Omental fat pad (tissue), 4 donors: ENCODE data around the gene ZBTB21. TPM values are rescaled to one million over a fixed set of nuclear protein-coding genes. Genes with fewer than 3 reads are reported as not detected.

Experiments
- ATAC-seq: fragments of 150-250 bp; one replicate; pipeline ENCODE4 v1.9.1; 2016; ENCODE audit warnings: mild to moderate bottlenecking, moderate library complexity; ENCODE audit not compliant: low FRiP score
- DNase-seq: peaks from one replicate; pipeline ENCODE4 v3.0.0-alpha.2; 2019; ENCODE audit warnings: low spot score
- total RNA-seq, 4 donors: library from RNA; depleted of rRNA; stranded (reverse); fragments of >200 nt; gene quantifications; one replicate each; pipeline ENCODE4 v1.1.0, GENCODE V29; 2016
- TF ChIP-seq, protein P1 (sequence below), 3 donors: fragments of 450-650 bp; IDR thresholded peaks; one replicate each; pipeline ENCODE4 v1.5.1; 2016 to 2017; ENCODE audit warnings: antibody characterized with exemption in 3 of 3, mild to moderate bottlenecking in 3 of 3, moderate library complexity in 2 of 3

Gene ZBTB21
- total RNA-seq, 4 donors from 2014 or later, result 11.6 to 27.8 (median 18.9) TPM

DNA sequence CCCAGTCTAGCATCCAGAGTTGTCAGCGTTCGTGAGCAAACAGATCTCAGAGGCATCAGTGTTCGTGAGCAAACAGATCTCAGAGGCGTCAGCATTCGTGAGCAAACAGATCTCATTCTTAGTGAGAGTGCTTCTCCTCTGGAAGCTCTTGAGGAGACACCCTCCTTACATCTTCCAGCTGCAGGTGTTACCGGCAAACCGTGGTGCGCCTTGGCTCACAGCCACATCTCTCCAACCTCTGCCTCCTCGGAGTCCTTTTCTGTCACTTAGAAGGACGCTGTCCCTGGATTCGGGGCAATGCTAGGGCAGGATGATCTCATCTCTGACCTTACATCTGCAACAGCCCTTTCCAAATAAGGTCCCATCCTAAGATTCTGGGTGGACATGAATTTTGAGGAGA lies 46.3 kb upstream of the ZBTB21 start:
- ATAC-seq (no peak), DNase-seq (no peak)
- TF ChIP-seq, protein P1, sequence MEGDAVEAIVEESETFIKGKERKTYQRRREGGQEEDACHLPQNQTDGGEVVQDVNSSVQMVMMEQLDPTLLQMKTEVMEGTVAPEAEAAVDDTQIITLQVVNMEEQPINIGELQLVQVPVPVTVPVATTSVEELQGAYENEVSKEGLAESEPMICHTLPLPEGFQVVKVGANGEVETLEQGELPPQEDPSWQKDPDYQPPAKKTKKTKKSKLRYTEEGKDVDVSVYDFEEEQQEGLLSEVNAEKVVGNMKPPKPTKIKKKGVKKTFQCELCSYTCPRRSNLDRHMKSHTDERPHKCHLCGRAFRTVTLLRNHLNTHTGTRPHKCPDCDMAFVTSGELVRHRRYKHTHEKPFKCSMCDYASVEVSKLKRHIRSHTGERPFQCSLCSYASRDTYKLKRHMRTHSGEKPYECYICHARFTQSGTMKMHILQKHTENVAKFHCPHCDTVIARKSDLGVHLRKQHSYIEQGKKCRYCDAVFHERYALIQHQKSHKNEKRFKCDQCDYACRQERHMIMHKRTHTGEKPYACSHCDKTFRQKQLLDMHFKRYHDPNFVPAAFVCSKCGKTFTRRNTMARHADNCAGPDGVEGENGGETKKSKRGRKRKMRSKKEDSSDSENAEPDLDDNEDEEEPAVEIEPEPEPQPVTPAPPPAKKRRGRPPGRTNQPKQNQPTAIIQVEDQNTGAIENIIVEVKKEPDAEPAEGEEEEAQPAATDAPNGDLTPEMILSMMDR (IDR thresholded peaks at IDR 0.05), result no peak

DNA sequence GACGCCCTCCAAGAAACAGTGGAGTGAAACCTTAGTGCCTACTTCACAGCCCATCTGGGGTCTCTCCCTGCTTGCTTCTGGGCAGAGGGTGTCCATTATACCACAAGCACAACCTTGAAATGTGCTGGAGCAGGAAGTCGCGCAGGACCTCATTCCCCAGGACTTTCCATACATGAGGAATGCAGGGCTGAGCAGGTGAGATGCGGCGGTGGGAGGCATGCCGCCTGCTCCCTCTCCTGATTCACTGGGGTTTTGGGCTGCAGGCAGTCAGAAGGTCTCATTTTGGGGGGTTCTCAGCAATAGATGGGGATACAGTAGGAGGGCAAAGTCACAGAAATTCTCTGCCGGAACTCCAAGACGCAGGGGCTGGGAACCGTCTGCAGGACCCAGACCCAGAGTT lies 45.3 kb upstream of the ZBTB21 start:
- ATAC-seq (no peak), DNase-seq (no peak)
- TF ChIP-seq, protein P1 (IDR thresholded peaks at IDR 0.05), result no peak

DNA sequence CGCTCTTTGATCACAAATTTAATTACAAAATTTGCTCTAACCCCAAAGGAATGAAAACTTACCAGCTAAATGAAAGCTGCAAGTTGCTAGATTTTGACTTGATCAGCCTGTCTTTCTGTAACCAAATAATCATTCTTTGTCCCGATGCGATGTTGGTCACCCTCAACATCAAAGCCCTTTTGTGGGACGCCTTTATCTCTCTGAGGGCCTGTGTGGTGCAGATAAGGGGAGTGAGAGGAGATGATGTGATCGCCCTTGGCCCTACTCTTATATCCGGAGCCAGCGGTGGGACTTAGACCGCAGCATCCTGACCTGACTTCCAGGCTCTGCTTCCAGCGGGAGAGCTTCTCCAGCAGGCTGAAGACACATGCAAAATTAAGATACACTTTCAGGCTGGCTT lies 41.6 kb upstream of the ZBTB21 start:
- TF ChIP-seq, protein P1 (IDR thresholded peaks at IDR 0.05), result no peak
- ATAC-seq, result no peak
- no peak for DNase-seq

DNA sequence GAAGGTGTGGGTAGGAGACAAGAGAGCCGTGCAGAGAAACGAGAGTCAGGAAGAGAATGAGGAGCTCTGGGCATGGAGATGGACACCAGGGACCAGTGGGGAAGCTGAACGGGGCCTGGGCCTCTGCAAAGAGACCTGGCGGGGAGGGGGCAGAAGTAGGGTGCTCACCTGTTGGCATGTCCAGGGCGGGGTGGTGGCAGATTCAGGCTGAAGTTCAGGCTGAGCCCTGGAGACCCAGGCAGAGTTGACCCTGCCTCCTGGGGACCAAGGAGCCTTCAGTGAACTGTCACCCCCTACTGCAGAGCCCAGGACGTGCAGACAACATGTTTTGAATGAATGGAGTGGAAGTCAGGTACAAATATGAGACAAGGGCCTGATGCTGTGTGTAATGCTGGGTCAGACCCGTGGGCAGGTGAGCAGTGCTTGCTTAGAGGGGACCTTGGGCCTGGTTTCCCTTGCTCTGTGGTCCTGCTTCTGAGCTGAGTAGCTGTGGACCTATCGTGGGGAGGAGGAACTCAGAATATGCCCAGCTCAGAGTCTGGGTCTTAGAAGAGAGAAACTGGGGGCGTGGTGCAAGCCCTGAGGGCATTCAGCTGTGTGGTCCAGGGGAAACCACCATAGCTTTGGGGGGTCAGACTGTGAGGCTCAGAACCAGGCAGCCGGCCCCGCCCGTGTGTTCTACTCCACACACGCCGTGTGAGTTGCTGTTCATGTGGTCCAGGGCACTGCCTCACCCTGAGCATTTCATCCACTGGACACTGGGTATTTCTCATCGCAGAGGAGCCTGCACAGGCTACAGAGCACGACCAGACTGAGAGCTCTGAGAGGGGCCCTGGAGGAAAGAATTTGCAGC lies 39.6 kb upstream of the ZBTB21 start:
- DNase-seq, result no peak
- ATAC-seq, result no peak
- TF ChIP-seq, protein P1 (IDR thresholded peaks at IDR 0.05), result no peak

DNA sequence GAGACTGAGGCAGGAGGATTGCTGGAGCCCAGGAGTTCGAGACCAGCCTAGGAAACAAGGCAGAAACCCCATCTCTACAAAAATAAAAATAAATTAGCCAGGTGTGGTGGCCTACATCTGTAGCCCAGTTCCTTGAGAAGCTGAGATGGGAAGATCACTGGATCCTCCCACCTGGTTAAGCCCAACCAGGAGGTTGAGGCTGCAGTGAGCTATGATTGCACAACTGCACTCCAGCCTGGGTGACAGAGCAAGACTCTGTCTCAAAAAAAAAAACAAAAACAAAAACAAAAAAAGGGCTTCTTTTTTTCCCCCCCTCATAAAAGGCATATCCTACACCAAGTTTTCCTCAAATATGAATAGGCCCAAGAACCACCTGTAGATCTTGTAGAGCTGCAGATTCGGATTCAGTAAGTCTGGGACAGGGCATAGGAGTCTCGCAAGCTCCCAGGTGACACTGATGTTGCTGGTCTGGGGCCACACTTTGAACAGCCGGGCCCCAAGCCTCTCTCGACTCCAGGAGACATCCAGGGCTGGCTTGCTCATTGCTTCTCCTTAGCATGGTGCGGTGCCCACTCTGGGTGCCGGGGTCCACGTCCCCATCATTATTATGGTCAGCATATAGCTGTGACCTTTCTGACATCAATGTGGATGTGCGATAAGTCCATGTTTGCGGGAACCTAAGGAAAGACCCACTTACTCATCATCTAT lies 38.9 kb upstream of the ZBTB21 start:
- TF ChIP-seq, protein P1 (IDR thresholded peaks at IDR 0.05), result no peak
- ATAC-seq (no peak), DNase-seq (no peak)

DNA sequence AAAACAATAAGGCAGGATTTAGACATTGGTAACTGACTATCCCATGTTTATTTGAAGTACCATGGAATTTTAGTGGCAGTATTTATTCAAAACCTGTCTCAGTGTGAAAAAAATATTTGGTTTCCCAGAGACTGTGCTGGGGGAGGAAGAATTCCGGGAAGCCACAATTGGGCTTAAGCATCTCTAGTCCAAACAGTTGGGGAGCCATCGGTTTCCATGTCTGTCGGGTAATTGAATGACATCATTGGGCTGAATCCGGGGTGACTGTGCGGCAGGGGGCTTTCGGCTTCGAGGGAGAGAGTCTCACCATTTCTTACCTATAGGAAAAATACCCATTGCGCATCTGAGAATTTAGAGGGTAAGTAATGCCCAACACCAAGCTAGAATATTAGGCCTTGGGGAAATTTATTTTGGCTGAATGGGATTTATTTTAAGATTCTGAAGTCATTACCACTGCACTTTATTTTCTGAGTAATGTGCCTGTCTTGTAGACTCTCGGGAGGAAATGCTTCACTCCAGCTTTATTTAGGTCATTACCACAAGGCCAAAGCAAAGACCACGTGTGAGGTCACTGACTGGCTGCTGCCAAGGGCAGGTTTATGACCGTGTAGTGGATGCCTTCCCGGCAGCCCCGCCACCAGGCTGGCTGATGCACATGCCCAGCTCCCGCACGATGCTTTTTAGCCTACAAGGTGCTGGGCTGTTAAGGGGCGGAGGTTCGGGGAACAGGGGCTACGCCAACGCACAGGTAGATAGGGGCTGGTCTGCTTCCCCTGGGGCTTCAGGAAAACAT lies 37.9 kb upstream of the ZBTB21 start:
- TF ChIP-seq, protein P1 (IDR thresholded peaks at IDR 0.05), result no peak
- ATAC-seq (no peak), DNase-seq (no peak)
